Gastroesophageal sphincter (tissue), 3 donors: ENCODE results near the gene ZNF3.

Source experiments
- EP300 ChIP-seq: sonication (generic); formaldehyde crosslinking; IDR thresholded peaks from one replicate; pipeline ENCODE4 v1.6.1; 2017; ENCODE audit warnings: antibody characterized with exemption, mild to moderate bottlenecking
- POLR2A ChIP-seq, 2 donors: fragments of 450-650 bp; IDR thresholded peaks; one replicate each; pipeline ENCODE4 v1.6.1; 2017; ENCODE audit warnings: antibody characterized with exemption in 2 of 2, mild to moderate bottlenecking in 2 of 2, moderate library complexity in 1 of 2
- TF ChIP-seq, protein P1 (sequence below), 4 experiments: fragments of 200-600 bp in 2 of 4; fragments of 450-650 bp in 2 of 4; sonication (generic) in 1 of 4; IDR thresholded peaks; one replicate each; pipeline ENCODE4 v1.5.1; 2017 to 2019; ENCODE audit warnings: antibody characterized with exemption in 4 of 4, mild to moderate bottlenecking in 2 of 4, moderate library complexity in 2 of 4

DNA sequence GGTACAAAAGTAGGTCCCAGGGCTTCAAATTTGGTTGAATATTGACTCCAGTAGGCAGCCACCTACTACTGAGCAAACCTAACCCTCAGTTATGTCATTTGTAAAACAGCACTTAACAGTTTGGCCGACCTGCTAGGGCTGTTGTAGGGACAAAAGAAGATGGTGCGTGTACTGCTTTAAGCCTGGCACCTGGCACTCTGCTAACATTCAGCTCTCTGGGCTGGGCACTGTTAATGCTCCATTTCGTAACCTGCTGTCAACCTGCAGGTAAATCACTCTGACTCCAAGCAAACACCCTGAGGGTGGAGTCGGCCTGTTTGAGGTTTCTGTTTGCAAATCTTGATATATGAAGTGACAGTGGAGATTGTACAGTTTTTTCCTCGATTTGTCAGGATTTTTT lies 58.9 kb downstream of the ZNF3 start:
- TF ChIP-seq, protein P1, sequence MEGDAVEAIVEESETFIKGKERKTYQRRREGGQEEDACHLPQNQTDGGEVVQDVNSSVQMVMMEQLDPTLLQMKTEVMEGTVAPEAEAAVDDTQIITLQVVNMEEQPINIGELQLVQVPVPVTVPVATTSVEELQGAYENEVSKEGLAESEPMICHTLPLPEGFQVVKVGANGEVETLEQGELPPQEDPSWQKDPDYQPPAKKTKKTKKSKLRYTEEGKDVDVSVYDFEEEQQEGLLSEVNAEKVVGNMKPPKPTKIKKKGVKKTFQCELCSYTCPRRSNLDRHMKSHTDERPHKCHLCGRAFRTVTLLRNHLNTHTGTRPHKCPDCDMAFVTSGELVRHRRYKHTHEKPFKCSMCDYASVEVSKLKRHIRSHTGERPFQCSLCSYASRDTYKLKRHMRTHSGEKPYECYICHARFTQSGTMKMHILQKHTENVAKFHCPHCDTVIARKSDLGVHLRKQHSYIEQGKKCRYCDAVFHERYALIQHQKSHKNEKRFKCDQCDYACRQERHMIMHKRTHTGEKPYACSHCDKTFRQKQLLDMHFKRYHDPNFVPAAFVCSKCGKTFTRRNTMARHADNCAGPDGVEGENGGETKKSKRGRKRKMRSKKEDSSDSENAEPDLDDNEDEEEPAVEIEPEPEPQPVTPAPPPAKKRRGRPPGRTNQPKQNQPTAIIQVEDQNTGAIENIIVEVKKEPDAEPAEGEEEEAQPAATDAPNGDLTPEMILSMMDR (IDR thresholded peaks at IDR 0.05): no peak
- TF ChIP-seq EP300: no peak
- no peak for TF ChIP-seq POLR2A (IDR thresholded peaks at IDR 0.05)
